EH (cell line): ENCODE results near the gene GIPR.
"Not testable (repeated sequence)": the region's sequence is repeated elsewhere in the genome, so short reads cannot be mapped to it uniquely, and the experiment has no call there.

ENCODE experiments used
- DNase-seq: peaks from one replicate; pipeline ENCODE4 v3.0.0-alpha.2; 2015; ENCODE audit warnings: low read depth

Gene GIPR

GRCh38 chr19:45645631-45646344 lies 22.2 kb upstream of the GIPR start:
- DNase-seq: peak; percentile 93

- no peak for DNase-seq
Measured at GRCh38 chr19:45646345-45646698, 21.7 kb upstream of the GIPR start.

GRCh38 chr19:45650722-45651121 lies 17.3 kb upstream of the GIPR start:
- no peak for DNase-seq

GRCh38 chr19:45653634-45654033 lies 14.4 kb upstream of the GIPR start:
- no peak for DNase-seq

GRCh38 chr19:45655073-45655472 lies 12.9 kb upstream of the GIPR start:
- DNase-seq: no peak

GRCh38 chr19:45657520-45658167 lies 10.4 kb upstream of the GIPR start:
- no peak for DNase-seq

GRCh38 chr19:45659096-45659729 lies 8.8 kb upstream of the GIPR start:
- no peak for DNase-seq

GRCh38 chr19:45660636-45661035 lies 7.4 kb upstream of the GIPR start:
- no peak for DNase-seq

- no peak for DNase-seq
Measured at GRCh38 chr19:45663800-45664199, 4.2 kb upstream of the GIPR start.

- no peak for DNase-seq
Measured at GRCh38 chr19:45664575-45664974, 3.4 kb upstream of the GIPR start.

- DNase-seq: no peak
Measured at GRCh38 chr19:45668342-45668871, 386 bp downstream of the GIPR start.

- peak; percentile 88 for DNase-seq
Measured at GRCh38 chr19:45670670-45671453, 2.8 kb downstream of the GIPR start.

GRCh38 chr19:45674946-45675345 lies 6.9 kb downstream of the GIPR start:
- DNase-seq: no peak

GRCh38 chr19:45676851-45677263 lies 8.8 kb downstream of the GIPR start:
- DNase-seq: no peak

- DNase-seq: peak; percentile 87
Measured at GRCh38 chr19:45677351-45678230, 9.6 kb downstream of the GIPR start.

- peak; percentile 82 for DNase-seq
Measured at GRCh38 chr19:45681391-45682015, 13.5 kb downstream of the GIPR start.

- no peak for DNase-seq
Measured at GRCh38 chr19:45682117-45682516, 14.1 kb downstream of the GIPR start.

GRCh38 chr19:45682908-45683307 lies 14.9 kb downstream of the GIPR start:
- no peak for DNase-seq

GRCh38 chr19:45685045-45685444 lies 17.0 kb downstream of the GIPR start:
- DNase-seq: not testable (repeated sequence)

GRCh38 chr19:45687599-45687998 lies 19.6 kb downstream of the GIPR start:
- no peak for DNase-seq
